NCI-H1930 (cell line): ENCODE measurements around the gene NFIB.

ENCODE experiments used
- DNase-seq, 2 experiments: peaks; one replicate each; lab custom pipeline; 2025; lab: John Stamatoyannopoulos, UW

NFIB gene

DNA sequence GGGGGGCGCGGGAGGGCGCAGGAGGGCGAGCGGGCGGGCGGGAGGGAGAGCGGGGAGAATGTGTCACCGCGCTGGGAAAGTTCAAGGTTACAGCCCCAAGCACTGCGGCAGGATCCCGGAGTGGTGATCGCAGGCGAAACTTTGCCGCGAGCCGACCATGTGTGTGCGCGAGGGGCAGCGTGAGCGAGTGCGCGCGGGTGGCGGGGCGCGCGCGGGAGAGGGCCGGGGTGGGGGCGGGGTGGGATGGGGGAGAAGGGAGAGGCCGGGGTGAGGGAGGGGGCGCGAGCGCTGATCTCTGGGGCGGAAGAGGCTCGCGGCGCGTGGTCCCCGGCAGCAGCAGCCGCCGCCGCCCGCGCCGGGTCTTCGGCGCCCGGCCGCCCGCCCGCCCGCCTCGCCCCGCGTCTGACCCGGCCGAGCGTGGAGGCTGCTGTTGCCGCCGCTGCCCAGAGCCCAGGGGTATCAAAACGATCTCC lies at the start of gene NFIB:
TSS of gene NFIB (minus strand) at position 191 of the 473 bp plus-strand sequence. CDS start 630 bp downstream, outside the sequence.
- no peak for DNase-seq

DNA sequence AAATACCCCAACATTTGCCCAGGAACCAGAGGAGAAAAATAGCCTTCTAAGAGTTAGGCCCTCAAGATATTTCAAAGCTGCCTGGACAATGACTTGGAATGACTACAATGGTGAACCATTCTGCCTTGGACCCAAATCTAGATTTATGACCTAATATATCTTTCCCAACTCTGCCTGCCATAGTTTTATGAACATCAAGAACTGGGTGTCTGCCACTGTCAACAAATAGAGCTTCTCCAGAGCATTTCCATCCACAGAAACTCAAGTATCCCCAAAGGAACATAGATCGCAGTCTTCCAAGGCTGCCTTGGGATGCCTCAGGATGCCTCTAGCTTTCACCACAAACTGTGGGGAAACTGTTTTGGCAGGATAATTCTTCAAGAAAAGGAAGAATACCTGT lies 48.2 kb upstream of the NFIB start:
- no peak for DNase-seq

GRCh38 chr9:14361074-14361473 lies 47.1 kb upstream of the NFIB start:
- no peak for DNase-seq

DNA sequence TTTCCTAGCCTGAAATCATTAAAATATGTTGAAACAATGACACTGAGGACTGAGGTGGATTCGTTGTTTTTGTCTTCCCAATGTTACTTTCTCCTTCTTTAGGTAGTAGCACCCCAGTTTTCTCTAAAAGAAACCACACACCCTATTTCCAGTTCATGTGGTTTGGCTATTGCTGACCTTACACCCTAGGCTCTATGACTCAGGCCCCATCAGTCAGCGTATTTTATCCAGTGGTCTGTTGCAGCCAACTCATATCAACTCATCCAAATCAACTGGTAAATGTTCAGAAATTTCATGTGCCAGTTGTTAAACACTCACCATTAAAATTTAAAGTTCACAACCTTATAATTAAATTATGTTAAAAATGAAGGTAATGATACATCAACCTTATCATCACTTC lies 44.6 kb upstream of the NFIB start:
- DNase-seq: no peak

GRCh38 chr9:14356351-14357265 lies 42.7 kb upstream of the NFIB start:
- no peak for DNase-seq

- DNase-seq: no peak
Measured at GRCh38 chr9:14354201-14354600, 40.3 kb upstream of the NFIB start.

GRCh38 chr9:14353222-14354056 lies 39.5 kb upstream of the NFIB start:
- peak; percentile 67 to 86 for DNase-seq

- DNase-seq: no peak
Measured at GRCh38 chr9:14352503-14352902, 38.6 kb upstream of the NFIB start.

DNA sequence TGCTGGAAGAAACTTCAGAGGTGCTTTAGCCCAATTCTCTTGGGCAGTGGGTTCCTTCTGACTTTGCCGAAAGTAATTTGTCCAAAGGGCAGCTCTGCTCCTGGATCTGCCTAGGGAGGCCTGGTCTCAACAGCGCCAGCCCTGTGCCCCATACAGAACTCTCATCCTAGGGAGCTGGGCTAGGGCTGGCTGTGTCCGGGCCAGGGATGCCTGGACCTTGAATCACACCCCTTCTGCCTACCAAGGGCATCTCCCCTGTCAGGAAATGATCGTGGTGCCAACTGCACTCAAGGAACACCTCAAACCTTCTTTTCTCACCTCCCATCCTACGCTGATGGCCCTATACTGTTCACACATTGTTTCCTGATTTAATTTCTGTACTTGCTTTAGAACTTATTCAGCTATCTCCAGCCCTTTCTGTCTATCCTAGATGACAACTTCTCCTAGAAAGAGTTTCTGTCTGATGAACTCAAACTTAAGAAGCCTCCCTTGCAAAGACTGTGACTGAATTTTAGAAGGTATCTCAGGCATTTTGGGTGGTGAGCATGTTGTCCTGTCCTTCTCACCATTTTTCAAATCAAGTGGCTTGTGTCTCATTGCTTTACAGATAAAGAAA lies 37.4 kb upstream of the NFIB start:
- DNase-seq: no peak

- no peak for DNase-seq
Measured at GRCh38 chr9:14350754-14351153, 36.8 kb upstream of the NFIB start.

DNA sequence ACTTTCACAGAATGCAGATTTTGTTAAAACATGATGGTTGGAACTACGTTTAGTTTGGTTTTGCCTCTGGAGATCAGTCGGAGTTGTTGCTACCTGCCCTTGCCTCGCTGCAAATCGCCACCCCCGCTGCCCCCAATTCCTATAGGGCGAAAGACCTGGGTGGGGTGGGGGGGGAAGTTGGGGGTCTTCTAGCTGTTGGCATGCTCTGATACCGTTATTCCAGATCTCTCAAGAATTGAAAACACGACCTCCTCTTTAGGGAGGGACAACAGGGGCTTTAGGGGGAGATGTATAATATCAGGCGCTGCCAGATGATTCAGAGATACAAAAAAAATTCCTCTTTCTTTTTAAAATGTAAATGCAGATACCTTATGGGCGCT lies 36.4 kb upstream of the NFIB start:
- DNase-seq: no peak

- DNase-seq: no peak
Measured at GRCh38 chr9:14349447-14350348, 35.8 kb upstream of the NFIB start.

GRCh38 chr9:14349146-14349446 lies 35.2 kb upstream of the NFIB start:
- no peak for DNase-seq

GRCh38 chr9:14348373-14349145 lies 34.6 kb upstream of the NFIB start:
- DNase-seq: no peak

- DNase-seq: no peak
Measured at GRCh38 chr9:14348123-14348372, 34.1 kb upstream of the NFIB start.

DNA sequence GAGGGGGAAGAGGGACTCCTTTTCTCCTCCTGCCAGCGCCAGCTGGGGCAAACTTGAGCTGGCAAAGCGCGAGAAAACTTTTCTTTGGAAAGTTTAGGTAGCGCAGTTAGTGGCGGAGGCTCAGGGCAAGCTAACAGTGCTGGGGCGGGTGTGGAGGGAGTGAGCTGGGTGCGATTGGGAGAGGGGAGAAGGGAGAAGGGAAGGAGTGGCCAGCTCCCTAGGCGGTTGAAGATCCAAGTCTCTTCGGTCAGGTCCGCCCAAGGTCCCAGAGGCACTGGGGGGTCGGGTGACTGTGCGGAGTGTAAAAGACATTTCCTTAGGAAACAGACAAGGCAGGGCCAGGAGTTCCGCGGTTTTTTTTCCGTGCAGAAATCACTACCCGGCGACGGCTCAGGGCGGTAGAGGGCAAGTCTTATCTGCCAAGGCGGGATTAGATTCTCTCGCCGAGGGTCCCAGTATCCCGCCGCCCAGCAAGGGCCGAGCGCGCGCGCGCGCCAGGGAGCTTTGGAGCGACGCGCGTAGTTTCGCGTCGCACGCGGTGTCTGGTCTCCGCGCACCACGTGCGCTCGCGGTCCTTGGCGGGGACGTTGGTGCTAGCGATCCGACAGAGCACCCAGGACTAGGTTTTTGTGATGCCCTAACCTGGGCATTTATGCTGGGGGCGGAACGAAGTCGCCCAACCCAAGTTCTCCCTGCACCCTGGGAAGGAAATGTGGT lies 33.6 kb upstream of the NFIB start:
- no peak for DNase-seq

- no peak for DNase-seq
Measured at GRCh38 chr9:14346811-14347405, 33.0 kb upstream of the NFIB start.

DNA sequence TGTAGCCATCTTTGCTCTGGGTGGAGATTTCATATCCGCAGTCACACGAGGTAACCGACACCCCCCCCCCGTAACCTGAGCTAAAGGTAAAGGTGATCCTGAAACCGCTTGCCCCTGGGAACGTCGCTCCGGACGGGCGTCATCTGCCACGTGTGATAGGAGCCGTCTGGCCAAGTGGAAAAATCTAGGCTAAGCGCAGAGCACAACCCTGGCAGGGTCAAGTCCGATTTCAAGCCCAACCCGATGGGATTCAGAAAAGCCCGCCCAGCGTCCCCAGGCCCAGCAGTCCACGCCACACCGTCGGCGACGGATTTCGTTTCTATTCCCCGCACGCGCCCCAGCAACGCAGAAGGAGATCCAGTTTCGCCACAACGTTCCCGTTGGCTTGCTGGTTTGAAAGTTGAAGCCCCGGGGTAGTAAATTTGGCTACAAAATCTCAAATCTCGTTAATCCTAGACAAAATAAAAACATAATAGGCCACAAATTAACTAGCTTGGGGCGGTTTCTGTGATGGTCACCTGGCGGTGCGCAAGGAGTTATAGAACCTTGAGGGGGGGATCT lies 32.4 kb upstream of the NFIB start:
- DNase-seq: no peak

DNA sequence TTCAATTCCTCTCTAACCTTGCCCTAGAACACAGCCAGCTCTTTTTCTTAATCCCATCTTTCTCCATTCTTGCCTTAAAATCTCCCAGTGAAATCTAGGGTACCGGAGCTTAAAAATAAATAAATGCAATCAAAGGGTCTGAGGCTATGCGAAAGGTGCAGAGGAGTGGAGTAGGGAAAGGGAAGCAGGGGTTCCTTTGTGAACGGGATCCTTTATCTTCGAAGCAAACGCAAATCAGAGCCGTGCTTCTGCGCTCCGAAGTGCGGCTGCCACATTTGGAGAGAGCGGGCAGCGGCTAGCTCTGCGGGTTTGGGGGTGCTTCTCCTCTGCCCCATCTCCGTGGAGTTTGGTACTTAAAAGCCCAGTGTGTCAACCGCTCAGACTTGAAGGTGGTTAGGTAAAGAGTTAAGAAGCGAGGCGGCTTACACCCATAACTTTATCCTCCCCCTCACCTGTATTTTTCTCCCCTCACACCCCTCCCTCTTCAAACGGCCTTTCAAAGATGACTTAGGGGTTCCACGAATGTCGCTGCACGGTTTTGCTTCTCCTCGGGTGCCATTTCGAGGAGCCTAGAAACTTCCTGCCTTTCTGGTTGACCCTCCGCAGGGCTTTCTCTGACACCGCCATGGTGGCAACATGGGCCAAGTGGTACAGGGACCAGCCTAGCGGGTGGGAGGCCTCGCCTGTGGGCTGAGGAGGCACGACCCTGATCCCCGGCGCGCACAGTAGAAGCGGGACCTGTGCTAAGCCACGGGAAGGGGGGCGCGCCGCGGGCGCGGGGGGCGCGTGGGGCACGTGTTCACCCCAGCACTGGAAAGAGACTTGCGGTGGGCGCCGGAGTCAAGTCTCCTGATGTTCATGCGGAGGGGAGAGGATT lies 31.7 kb upstream of the NFIB start:
- DNase-seq: no peak
